Measurements from ENCODE around the gene AGBL4. TPM values are rescaled to one million over a fixed set of nuclear protein-coding genes. Genes with fewer than 3 reads are reported as not detected.
A peak's percentile ranks its signal among the peaks of the same experiment; 100 is the strongest.

Gene AGBL4
- polyA plus RNA-seq: under 1 TPM in 2 of 4 donors, not detected in 2; 0.10 to 0.16 TPM
- long read RNA-seq, donor 1: 0 reads
- long read RNA-seq, donor 2: 0 reads
- long read RNA-seq, donor 3: 0 reads
- long read RNA-seq, donor 4: 0 reads
- long read RNA-seq, donor 5: 0 reads
- long read RNA-seq, donor 6: 0 reads
- long read RNA-seq, donor 7: 0 reads
- long read RNA-seq, donor 8: 0 reads
- long read RNA-seq, donor 9: 0 reads
- long read RNA-seq, donor 10: 0 reads

DNA sequence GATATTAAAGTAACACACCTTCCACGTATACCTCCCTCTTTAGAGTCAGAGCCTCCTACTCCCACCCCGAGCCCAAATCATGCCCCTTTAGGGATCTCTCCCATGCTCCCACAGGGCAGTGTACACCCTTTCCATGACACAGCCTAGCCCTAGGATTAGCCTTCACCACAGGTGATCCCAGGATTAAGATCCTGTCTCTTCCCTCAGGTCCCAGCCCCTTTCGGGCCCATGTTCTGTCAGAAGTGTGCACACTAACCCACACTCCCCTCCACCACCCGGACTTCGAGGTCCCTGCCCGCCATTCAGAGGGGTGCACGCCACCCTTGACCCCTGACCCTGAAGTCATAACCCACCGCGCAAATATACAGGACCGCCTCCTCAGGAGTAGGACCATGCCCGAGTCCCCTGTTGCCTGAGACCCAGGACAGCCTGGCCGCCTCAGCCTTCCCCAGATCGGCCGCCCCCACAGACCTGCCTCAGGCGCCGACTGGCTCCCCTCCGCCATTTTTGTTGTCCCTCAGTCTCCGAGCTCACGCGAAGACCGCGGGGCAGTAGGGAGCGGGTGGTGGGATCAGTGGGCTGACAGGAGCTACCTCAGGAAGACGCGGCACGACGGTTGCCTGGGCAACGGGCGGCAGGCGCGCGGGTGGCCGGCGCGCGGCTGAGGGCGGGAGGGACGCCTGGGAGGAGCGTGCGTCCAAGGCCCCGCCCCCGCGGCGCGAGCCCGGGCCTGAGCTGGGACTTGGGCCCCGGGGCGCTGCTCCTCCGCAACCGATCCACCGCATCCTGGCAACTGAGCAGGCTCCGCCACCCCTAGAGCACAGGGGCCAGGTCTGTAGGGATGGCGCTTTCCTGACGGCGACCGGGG lies at the start of gene AGBL4:
AGBL4 (minus strand) TSS at position 663 of the 868 bp plus-strand sequence.
- 9 to 14% (median 12%) methylated on average over 41 to 56 of the region's 56 CpGs for WGBS, 3 donors
- H3K4me1 ChIP-seq (ENCODE audit: control insufficient read depth in 3 of 3, insufficient read depth in 2 of 3, low read depth in 1 of 3, low read length in 2 of 3): no peaks in the 10 kb centered on the region
- H3K27ac ChIP-seq (ENCODE audit: low read depth in 1 of 3, low read length in 2 of 3): no peak within 1 kb of the TSS
- peak within 1 kb of the TSS; percentile 32 to 45 (median 33) for H3K4me3 ChIP-seq (ENCODE audit: low read depth in 1 of 3, low read length in 3 of 3)
- no peaks in the 10 kb centered on the region for H3K9me3 ChIP-seq (ENCODE audit: control insufficient read depth in 2 of 2, insufficient read depth in 1 of 2, low read depth in 1 of 2, low read length in 1 of 2)
- DNase-seq (peak; percentile 13 to 69), FAIRE-seq (no peak)
- H3K36me3 ChIP-seq (ENCODE audit: control insufficient read depth in 3 of 3, insufficient read depth in 2 of 3, low read depth in 1 of 3, low read length in 3 of 3): no peaks in the 10 kb centered on the region
- peaks cover 0 to 16% (median 6%) of the 10 kb centered on the region in 3 donors for H3K27me3 ChIP-seq (ENCODE audit: control insufficient read depth in 3 of 3, insufficient read depth in 3 of 3, low read length in 3 of 3)

DNA sequence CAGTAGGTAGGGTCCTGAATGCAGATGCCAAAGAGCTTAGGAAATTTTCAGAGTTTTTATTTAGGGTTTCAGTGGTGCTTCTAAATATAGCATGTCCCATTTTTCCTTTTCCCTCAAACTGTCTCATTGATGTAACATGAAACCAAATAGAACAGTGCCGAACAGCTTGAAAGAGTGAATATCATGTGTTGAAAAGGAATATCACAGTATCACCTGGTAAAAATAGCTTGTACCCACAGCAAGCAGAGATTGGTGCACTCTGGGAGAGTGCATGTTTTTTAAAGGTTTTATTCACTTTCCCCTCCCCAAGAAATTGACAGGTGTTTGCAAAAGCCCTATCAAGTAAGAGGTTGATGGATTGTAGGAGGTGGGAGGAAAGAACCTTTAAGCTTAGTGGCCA lies 43.1 kb upstream of the AGBL4 start:
- Histone ChIP-seq H3K4me3 (ENCODE audit: low read depth in 1 of 3, low read length in 3 of 3) (no peak overlapping the region), H3K27me3 (ENCODE audit: control insufficient read depth in 3 of 3, insufficient read depth in 3 of 3, low read length in 3 of 3) (peaks cover 0 to 2% (median 0%) of the 10 kb centered on the region in 3 donors), H3K27ac (ENCODE audit: low read depth in 1 of 3, low read length in 2 of 3) (no peak overlapping the region), H3K4me1 (ENCODE audit: control insufficient read depth in 3 of 3, insufficient read depth in 2 of 3, low read depth in 1 of 3, low read length in 2 of 3) (no peaks in the 10 kb centered on the region), H3K9me3 (ENCODE audit: control insufficient read depth in 2 of 2, insufficient read depth in 1 of 2, low read depth in 1 of 2, low read length in 1 of 2) (no peaks in the 10 kb centered on the region), H3K36me3 (ENCODE audit: control insufficient read depth in 3 of 3, insufficient read depth in 2 of 3, low read depth in 1 of 3, low read length in 3 of 3) (no peaks in the 10 kb centered on the region)
- DNase-seq (no peak), FAIRE-seq (no peak)
- WGBS, 3 donors: 66 to 83% (median 82%) methylated on average over 1 of the region's 1 CpG

DNA sequence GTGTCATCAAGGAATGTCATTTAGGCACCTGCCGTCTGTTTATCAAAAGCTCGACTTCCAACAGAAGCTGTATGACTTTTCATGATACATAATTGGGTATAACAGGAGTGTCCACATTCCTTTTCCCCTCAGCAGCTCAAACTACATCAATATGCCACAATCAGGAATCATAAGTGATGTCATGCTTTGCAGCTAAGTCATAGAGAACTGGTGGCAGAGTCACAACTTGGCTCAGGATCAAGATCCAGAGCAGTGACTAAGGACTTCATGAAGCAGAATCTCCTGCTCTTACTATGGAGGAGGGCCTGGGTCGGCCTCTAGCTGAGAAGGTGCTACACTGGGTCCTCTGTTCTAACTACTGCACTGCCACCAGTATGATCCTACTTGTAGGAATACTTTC lies 36.5 kb upstream of the AGBL4 start:
- Histone ChIP-seq H3K9me3 (ENCODE audit: control insufficient read depth in 2 of 2, insufficient read depth in 1 of 2, low read depth in 1 of 2, low read length in 1 of 2) (no peaks in the 10 kb centered on the region), H3K27ac (ENCODE audit: low read depth in 1 of 3, low read length in 2 of 3) (no peak overlapping the region), H3K4me1 (ENCODE audit: control insufficient read depth in 3 of 3, insufficient read depth in 2 of 3, low read depth in 1 of 3, low read length in 2 of 3) (no peaks in the 10 kb centered on the region), H3K36me3 (ENCODE audit: control insufficient read depth in 3 of 3, insufficient read depth in 2 of 3, low read depth in 1 of 3, low read length in 3 of 3) (no peaks in the 10 kb centered on the region), H3K27me3 (ENCODE audit: control insufficient read depth in 3 of 3, insufficient read depth in 3 of 3, low read length in 3 of 3) (no peaks in the 10 kb centered on the region), H3K4me3 (ENCODE audit: low read depth in 1 of 3, low read length in 3 of 3) (no peak overlapping the region)
- FAIRE-seq: no peak
- 28 to 72% (median 46%) methylated on average over 3 of the region's 3 CpGs for WGBS, 3 donors
- DNase-seq: peak in 1 of 2 donors; percentile 1

DNA sequence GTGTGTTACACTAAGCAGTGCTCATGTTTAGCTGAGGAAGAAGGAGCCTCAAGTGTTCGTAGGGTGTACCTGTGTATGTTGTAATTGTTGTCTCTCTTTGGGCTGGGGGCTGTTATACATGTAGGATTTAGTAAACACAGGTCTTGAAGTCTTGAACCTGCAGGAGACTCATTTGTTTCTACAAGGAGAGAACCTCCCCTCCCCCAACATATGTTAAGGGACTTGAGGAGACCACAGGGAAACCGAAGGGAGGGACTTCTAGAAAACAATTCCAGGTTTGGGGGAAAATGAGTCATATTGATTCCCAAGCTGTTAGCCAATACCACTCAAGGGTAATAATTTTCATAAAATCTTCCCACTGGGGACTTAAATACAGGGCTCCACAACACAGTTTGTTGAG lies 25.0 kb upstream of the AGBL4 start:
- Histone ChIP-seq H3K27me3 (ENCODE audit: control insufficient read depth in 3 of 3, insufficient read depth in 3 of 3, low read length in 3 of 3) (peaks cover 0 to 25% (median 11%) of the 10 kb centered on the region in 3 donors), H3K27ac (ENCODE audit: low read depth in 1 of 3, low read length in 2 of 3) (no peak overlapping the region), H3K4me3 (ENCODE audit: low read depth in 1 of 3, low read length in 3 of 3) (no peak overlapping the region), H3K4me1 (ENCODE audit: control insufficient read depth in 3 of 3, insufficient read depth in 2 of 3, low read depth in 1 of 3, low read length in 2 of 3) (peaks cover 0 to 5% (median 0%) of the 10 kb centered on the region in 3 donors), H3K9me3 (ENCODE audit: control insufficient read depth in 2 of 2, insufficient read depth in 1 of 2, low read depth in 1 of 2, low read length in 1 of 2) (no peaks in the 10 kb centered on the region), H3K36me3 (ENCODE audit: control insufficient read depth in 3 of 3, insufficient read depth in 2 of 3, low read depth in 1 of 3, low read length in 3 of 3) (no peaks in the 10 kb centered on the region)
- DNase-seq: no peak
- WGBS, 3 donors: 50 to 55% (median 52%) methylated on average over 2 of the region's 2 CpGs
- FAIRE-seq: no peak

DNA sequence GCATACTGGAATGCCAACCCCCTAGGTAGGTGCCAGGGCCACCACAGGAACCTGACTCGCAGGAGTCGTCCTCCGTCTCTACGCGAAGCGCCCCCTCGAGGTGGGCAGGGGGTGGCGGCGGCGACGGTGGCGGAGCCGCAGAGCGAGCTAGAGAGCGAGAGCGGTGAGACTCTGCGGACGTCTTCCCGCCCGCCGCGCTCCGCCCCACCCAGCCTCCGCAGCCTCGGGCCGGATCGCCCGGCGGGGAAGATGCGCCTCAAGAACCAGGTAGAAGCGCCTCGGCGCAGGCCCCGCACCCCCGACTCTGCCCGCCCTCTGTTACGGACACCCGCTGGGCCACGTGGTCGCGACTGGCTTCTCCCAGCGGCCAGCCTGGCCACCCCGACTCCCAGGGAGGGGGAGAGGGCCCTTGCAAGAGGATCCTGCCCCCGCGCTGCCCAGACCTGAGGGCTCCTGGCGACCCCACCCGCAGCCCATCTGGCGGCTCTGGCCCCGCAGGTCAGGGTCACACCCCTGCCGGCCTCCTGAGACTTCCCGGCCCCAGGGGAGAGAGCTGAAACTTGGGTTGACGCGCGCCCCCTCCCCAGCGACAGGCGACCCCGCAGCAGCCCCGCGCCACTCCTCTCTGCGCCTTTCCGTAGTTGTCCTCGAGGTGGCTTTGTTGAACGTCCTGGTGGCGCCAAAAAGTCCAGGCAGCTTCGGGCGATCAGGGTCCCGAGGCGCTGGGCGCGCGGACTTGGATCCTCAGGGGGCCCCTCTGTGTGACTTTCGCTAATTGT lies 24.4 kb upstream of the AGBL4 start:
- 5 to 23% (median 12%) methylated on average over 56 to 72 of the region's 72 CpGs for WGBS, 3 donors
- peak in 1 of 2 donors; percentile 9 for DNase-seq
- Histone ChIP-seq H3K36me3 (ENCODE audit: control insufficient read depth in 3 of 3, insufficient read depth in 2 of 3, low read depth in 1 of 3, low read length in 3 of 3) (no peaks in the 10 kb centered on the region), H3K4me3 (ENCODE audit: low read depth in 1 of 3, low read length in 3 of 3) (no peak overlapping the region), H3K27ac (ENCODE audit: low read depth in 1 of 3, low read length in 2 of 3) (no peak overlapping the region), H3K4me1 (ENCODE audit: control insufficient read depth in 3 of 3, insufficient read depth in 2 of 3, low read depth in 1 of 3, low read length in 2 of 3) (peaks cover 0 to 5% (median 0%) of the 10 kb centered on the region in 3 donors), H3K27me3 (ENCODE audit: control insufficient read depth in 3 of 3, insufficient read depth in 3 of 3, low read length in 3 of 3) (peaks cover 0 to 23% (median 11%) of the 10 kb centered on the region in 3 donors), H3K9me3 (ENCODE audit: control insufficient read depth in 2 of 2, insufficient read depth in 1 of 2, low read depth in 1 of 2, low read length in 1 of 2) (no peaks in the 10 kb centered on the region)
- FAIRE-seq: no peak

DNA sequence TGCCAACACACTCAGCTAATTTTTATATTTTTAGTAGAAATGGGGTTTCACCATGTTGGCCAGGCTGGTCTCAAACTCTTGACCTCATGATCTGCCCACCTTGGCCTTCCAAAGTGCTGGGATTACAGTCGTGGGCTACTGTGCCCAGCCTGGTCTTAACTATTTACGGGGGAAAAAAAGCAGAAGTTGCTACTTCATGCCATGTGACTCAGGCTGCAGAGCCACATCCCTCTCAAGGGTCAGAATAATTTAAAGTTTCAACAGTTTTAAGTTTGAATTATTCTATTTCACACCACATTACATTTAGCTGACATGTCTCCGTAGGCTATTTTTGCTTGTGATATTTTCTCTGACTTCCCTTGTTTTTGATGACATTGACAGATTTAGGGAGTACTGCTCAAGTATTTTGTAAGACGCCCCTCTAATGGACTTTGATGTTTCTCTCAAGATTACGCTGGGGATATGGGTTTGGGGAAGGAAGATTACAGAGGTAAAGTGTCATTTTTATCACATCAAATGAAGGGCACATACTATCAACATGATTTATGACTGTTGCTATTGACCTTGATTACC lies 14.6 kb upstream of the AGBL4 start:
- DNase-seq (no peak), FAIRE-seq (no peak)
- 29 to 46% (median 37%) methylated on average over 5 of the region's 5 CpGs for WGBS, 3 donors
- no peaks in the 10 kb centered on the region for H3K36me3 ChIP-seq (ENCODE audit: control insufficient read depth in 3 of 3, insufficient read depth in 2 of 3, low read depth in 1 of 3, low read length in 3 of 3)
- H3K4me1 ChIP-seq (ENCODE audit: control insufficient read depth in 3 of 3, insufficient read depth in 2 of 3, low read depth in 1 of 3, low read length in 2 of 3): no peaks in the 10 kb centered on the region
- H3K9me3 ChIP-seq (ENCODE audit: control insufficient read depth in 2 of 2, insufficient read depth in 1 of 2, low read depth in 1 of 2, low read length in 1 of 2): no peaks in the 10 kb centered on the region
- H3K27me3 ChIP-seq (ENCODE audit: control insufficient read depth in 3 of 3, insufficient read depth in 3 of 3, low read length in 3 of 3): peaks cover 0 to 2% (median 0%) of the 10 kb centered on the region in 3 donors
- no peak overlapping the region for H3K27ac ChIP-seq (ENCODE audit: low read depth in 1 of 3, low read length in 2 of 3)
- H3K4me3 ChIP-seq (ENCODE audit: low read depth in 1 of 3, low read length in 3 of 3): no peak overlapping the region

DNA sequence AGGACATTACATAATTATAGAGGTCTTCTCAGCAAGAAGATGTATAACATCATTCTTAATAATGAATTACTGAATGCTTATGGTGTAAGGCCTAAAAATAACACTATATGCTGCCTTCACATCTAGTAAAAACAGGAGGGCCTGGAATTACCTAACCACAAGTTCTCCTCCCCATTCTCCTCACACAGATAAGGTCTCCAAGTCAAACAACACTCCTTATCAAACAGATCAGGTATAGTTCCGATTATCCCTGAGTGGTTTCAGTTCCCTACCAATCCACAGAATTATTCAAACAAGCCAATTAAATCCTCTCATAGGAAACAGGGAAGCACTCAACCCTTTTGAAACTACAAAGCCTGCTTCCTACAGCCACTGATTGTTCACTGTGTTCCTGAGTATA lies 4.0 kb upstream of the AGBL4 start:
- H3K9me3 ChIP-seq (ENCODE audit: control insufficient read depth in 2 of 2, insufficient read depth in 1 of 2, low read depth in 1 of 2, low read length in 1 of 2): no peaks in the 10 kb centered on the region
- no peak overlapping the region for H3K4me3 ChIP-seq (ENCODE audit: low read depth in 1 of 3, low read length in 3 of 3)
- FAIRE-seq: no peak
- no peak for DNase-seq
- H3K27me3 ChIP-seq (ENCODE audit: control insufficient read depth in 3 of 3, insufficient read depth in 3 of 3, low read length in 3 of 3): peaks cover 0 to 16% (median 6%) of the 10 kb centered on the region in 3 donors
- WGBS, 3 donors: 5 to 55% (median 17%) methylated on average over 1 of the region's 1 CpG
- no peaks in the 10 kb centered on the region for H3K36me3 ChIP-seq (ENCODE audit: control insufficient read depth in 3 of 3, insufficient read depth in 2 of 3, low read depth in 1 of 3, low read length in 3 of 3)
- no peak overlapping the region for H3K27ac ChIP-seq (ENCODE audit: low read depth in 1 of 3, low read length in 2 of 3)
- no peaks in the 10 kb centered on the region for H3K4me1 ChIP-seq (ENCODE audit: control insufficient read depth in 3 of 3, insufficient read depth in 2 of 3, low read depth in 1 of 3, low read length in 2 of 3)

DNA sequence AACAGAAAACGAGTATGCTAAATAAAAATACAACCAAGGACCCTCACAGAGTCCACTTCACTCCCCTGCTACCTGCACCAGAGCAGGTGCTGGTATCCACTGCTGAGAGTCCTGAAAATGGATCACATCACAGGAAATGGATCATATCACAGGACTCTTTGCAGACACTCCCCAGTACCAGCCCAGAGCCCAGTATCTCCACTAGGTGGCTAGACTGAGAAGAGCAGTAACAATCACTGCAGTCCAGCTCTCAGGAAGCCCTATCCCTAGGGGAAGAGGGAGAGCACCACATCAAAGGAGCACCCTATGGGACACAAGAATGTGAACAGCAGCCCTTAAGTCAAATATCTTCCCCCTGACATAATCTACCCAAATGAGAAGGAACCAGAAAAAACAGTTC lies 28.0 kb downstream of the AGBL4 start:
- H3K4me3 ChIP-seq (ENCODE audit: low read depth in 1 of 3, low read length in 3 of 3): no peak overlapping the region
- H3K9me3 ChIP-seq (ENCODE audit: control insufficient read depth in 2 of 2, insufficient read depth in 1 of 2, low read depth in 1 of 2, low read length in 1 of 2): peaks cover 0 to 3% of the 10 kb centered on the region in 2 donors
- FAIRE-seq (no peak), DNase-seq (no peak)
- no peaks in the 10 kb centered on the region for H3K36me3 ChIP-seq (ENCODE audit: control insufficient read depth in 3 of 3, insufficient read depth in 2 of 3, low read depth in 1 of 3, low read length in 3 of 3)
- H3K4me1 ChIP-seq (ENCODE audit: control insufficient read depth in 3 of 3, insufficient read depth in 2 of 3, low read depth in 1 of 3, low read length in 2 of 3): no peaks in the 10 kb centered on the region
- H3K27me3 ChIP-seq (ENCODE audit: control insufficient read depth in 3 of 3, insufficient read depth in 3 of 3, low read length in 3 of 3): no peaks in the 10 kb centered on the region
- H3K27ac ChIP-seq (ENCODE audit: low read depth in 1 of 3, low read length in 2 of 3): no peak overlapping the region
- 7 to 23% (median 15%) methylated on average over 1 of the region's 1 CpG for WGBS, 3 donors
